ENCODE results near the gene PCDH11X.
"Not testable (repeated sequence)": the region's sequence is repeated elsewhere in the genome, so short reads cannot be mapped to it uniquely, and the experiment has no call there.

GRCh38 chrX:91780008-91780407, 833 bp downstream of the PCDH11X start:
- not testable (repeated sequence) for TF ChIP-seq EZH2 (IDR thresholded peaks at IDR 0.05; ENCODE audit: low read depth); CTCF (conservative IDR thresholded peaks at IDR 0.05)
